ENCODE data around the gene ERF.

DNA sequence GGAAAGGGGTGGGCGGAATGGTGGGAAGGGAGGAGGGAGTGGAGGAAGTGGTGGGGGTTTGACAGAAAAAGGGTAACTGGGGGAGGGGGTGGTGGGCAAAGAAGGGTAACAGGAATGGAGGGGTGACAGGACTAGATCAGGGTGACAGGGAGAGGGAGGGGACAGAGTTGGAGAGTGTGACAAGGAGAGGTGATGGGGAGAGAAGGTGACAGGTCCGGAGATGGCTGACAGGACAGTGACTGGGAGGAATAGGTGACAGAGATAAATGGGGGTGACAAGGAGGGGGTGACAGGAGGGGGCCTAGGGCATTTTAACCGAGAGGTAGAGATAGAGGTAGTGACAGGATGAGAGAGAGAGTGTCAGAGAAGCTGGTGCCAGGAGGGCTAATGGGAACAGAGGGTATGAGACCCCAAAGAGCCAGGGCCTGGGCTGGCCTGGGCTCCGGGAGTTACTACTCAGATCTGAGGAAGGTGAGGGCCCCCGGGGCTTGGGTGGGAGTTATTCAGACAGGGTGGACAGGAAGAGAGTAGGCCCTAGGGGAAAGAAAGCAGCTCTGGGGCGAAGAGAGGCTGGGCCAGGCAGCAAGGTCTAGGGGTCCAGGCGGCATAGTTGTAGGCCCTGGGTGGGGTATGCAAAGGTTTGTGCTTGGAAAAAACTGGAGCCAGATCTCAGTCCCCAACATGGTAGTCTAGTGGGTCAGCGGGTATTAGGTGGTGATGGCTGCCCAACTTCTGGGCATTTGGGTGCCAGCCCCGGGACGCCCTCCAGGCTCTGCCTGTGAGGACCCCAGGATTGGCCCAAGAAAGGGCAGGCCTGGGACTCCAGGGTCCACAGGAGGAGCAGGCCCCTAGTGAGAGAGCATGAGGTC is 14.8 kb upstream of the ERF start:
- TF ChIP-seq POLR2AphosphoS2 (conservative IDR thresholded peaks at IDR 0.05; ENCODE audit: low read length) = no peak
- no peak for TF ChIP-seq JUNB (IDR thresholded peaks at IDR 0.05)
- TF ChIP-seq CTCF (IDR thresholded peaks at IDR 0.05) = no peak
- no peak for TF ChIP-seq SMC3 (IDR thresholded peaks at IDR 0.05)
- no peak for TF ChIP-seq MYC (IDR thresholded peaks at IDR 0.05; ENCODE audit: borderline replicate concordance, low read length)
- TF ChIP-seq, protein P1, sequence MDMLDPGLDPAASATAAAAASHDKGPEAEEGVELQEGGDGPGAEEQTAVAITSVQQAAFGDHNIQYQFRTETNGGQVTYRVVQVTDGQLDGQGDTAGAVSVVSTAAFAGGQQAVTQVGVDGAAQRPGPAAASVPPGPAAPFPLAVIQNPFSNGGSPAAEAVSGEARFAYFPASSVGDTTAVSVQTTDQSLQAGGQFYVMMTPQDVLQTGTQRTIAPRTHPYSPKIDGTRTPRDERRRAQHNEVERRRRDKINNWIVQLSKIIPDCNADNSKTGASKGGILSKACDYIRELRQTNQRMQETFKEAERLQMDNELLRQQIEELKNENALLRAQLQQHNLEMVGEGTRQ (IDR thresholded peaks at IDR 0.05) = no peak
- TF ChIP-seq, protein P2, sequence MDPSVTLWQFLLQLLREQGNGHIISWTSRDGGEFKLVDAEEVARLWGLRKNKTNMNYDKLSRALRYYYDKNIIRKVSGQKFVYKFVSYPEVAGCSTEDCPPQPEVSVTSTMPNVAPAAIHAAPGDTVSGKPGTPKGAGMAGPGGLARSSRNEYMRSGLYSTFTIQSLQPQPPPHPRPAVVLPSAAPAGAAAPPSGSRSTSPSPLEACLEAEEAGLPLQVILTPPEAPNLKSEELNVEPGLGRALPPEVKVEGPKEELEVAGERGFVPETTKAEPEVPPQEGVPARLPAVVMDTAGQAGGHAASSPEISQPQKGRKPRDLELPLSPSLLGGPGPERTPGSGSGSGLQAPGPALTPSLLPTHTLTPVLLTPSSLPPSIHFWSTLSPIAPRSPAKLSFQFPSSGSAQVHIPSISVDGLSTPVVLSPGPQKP (IDR thresholded peaks at IDR 0.05; ENCODE audit: low read depth, low read length) = no peak
- TF ChIP-seq, protein P3, sequence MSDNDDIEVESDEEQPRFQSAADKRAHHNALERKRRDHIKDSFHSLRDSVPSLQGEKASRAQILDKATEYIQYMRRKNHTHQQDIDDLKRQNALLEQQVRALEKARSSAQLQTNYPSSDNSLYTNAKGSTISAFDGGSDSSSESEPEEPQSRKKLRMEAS (IDR thresholded peaks at IDR 0.05) = no peak
- TF ChIP-seq EP300 (IDR thresholded peaks at IDR 0.05) = no peak; a peak in 1 of 5 replicates
- no peak for TF ChIP-seq PHF8 (IDR thresholded peaks at IDR 0.05; ENCODE audit: borderline replicate concordance, low read depth)
- no peak for TF ChIP-seq ZSCAN20 (CRISPR knock-in tag; IDR thresholded peaks at IDR 0.05)
- no peak for TF ChIP-seq MAFK (IDR thresholded peaks at IDR 0.05; ENCODE audit: partially characterized antibody)
- TF ChIP-seq, protein P4, sequence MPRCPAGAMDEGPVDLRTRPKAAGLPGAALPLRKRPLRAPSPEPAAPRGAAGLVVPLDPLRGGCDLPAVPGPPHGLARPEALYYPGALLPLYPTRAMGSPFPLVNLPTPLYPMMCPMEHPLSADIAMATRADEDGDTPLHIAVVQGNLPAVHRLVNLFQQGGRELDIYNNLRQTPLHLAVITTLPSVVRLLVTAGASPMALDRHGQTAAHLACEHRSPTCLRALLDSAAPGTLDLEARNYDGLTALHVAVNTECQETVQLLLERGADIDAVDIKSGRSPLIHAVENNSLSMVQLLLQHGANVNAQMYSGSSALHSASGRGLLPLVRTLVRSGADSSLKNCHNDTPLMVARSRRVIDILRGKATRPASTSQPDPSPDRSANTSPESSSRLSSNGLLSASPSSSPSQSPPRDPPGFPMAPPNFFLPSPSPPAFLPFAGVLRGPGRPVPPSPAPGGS (IDR thresholded peaks at IDR 0.05) = no peak

Data from A549 (cell line).